Left ventricle myocardium superior (tissue), 1 donor: ENCODE data around the gene CHRNB4. TPM values are rescaled to one million over a fixed set of nuclear protein-coding genes. Genes with fewer than 3 reads are reported as not detected.
A peak's percentile ranks its signal among the peaks of the same experiment; 100 is the strongest.

Experiments used
- ATAC-seq: fragments of 200-7000 bp; cut with Tn5 transposase; one replicate; pipeline ENCODE4 v1.9.1; 2020; ENCODE audit warnings: mild to moderate bottlenecking, moderate library complexity
- DNase-seq: peaks from one replicate; pipeline ENCODE4 v3.0.0-alpha.2; 2020
- intact Hi-C: fragments of 100-400 bp; cut with micrococcal nuclease; formaldehyde crosslinking; loops from one replicate; pipeline ENCODE4 v1.11.0; 2022
- total RNA-seq: library from RNA; stranded (reverse); fragmentation: NEBNext Ultra II Directional; extraction: Animal tissue kit (Norgen Biotek cat#: 25700); gene quantifications from one replicate; pipeline ENCODE4 v1.2.1, GENCODE V29; 2021
- donor health status: DM: no; HTN: yes; CAD: no; lungs with severe emphysema.

CHRNB4 gene
- total RNA-seq, 1 donor from 2014 or later, result not detected

- DNase-seq (no peak), ATAC-seq (no peak)
- intact Hi-C loops, result no loop called here
These were observed 31.4 kb upstream of the CHRNB4 start for GRCh38 chr15:78672285-78673014.

- ATAC-seq, result peak; percentile 22
- intact Hi-C loops, result no loop called here
- no peak for DNase-seq
These were observed 30.7 kb upstream of the CHRNB4 start for GRCh38 chr15:78671626-78672211.

- DNase-seq, result no peak
- intact Hi-C loops, result no loop called here
- ATAC-seq, result no peak
These were observed 28.0 kb upstream of the CHRNB4 start for GRCh38 chr15:78668987-78669386.

GRCh38 chr15:78667578-78668236 is 26.7 kb upstream of the CHRNB4 start:
- ATAC-seq, result peak; percentile 71
- no peak for DNase-seq
- intact Hi-C loops, result no loop called here

GRCh38 chr15:78666010-78666409 is 25.0 kb upstream of the CHRNB4 start:
- intact Hi-C loops, result no loop called here
- no peak for DNase-seq
- no peak for ATAC-seq

- DNase-seq (no peak), ATAC-seq (no peak)
- intact Hi-C loops, result no loop called here
These were observed 22.7 kb upstream of the CHRNB4 start for GRCh38 chr15:78663703-78664102.

- ATAC-seq (no peak), DNase-seq (no peak)
- intact Hi-C loops, result no loop called here
These were observed 21.0 kb upstream of the CHRNB4 start for GRCh38 chr15:78662028-78662427.

GRCh38 chr15:78661001-78661400 is 20.0 kb upstream of the CHRNB4 start:
- no peak for ATAC-seq
- intact Hi-C loops, result no loop called here
- no peak for DNase-seq

GRCh38 chr15:78660584-78660983 is 19.6 kb upstream of the CHRNB4 start:
- intact Hi-C loops, result no loop called here
- DNase-seq, result no peak
- no peak for ATAC-seq

GRCh38 chr15:78658823-78659222 is 17.8 kb upstream of the CHRNB4 start:
- intact Hi-C loops, result no loop called here
- no peak for ATAC-seq
- DNase-seq, result no peak

- intact Hi-C loops, result no loop called here
- ATAC-seq (no peak), DNase-seq (no peak)
These were observed 13.3 kb upstream of the CHRNB4 start for GRCh38 chr15:78654272-78654671.

GRCh38 chr15:78651930-78652615 is 11.1 kb upstream of the CHRNB4 start:
- intact Hi-C loops, result no loop called here
- DNase-seq, result no peak
- ATAC-seq, result no peak

- intact Hi-C loops, result no loop called here
- no peak for DNase-seq
- ATAC-seq, result no peak
These were observed 10.0 kb upstream of the CHRNB4 start for GRCh38 chr15:78651007-78651406.

- DNase-seq, result peak; percentile 38
- intact Hi-C loops, result no loop called here
- peak; percentile 82 for ATAC-seq
These were observed 9.0 kb upstream of the CHRNB4 start for GRCh38 chr15:78650022-78650421.

- ATAC-seq (peak; percentile 39), DNase-seq (no peak)
- intact Hi-C loops, result loop anchor here (10.0 kb wide), 1 partner anchor 50 kb away; no protein-coding TSS in a partner anchor
These were observed 4.0 kb upstream of the CHRNB4 start for GRCh38 chr15:78645009-78645408.

- ATAC-seq (peak; percentile 26), DNase-seq (no peak)
- intact Hi-C loops, result loop anchor here (10.0 kb wide), 1 partner anchor 52 kb away; no protein-coding TSS in a partner anchor
These were observed 1.3 kb upstream of the CHRNB4 start for GRCh38 chr15:78642331-78642730.

- intact Hi-C loops, result loop anchor here (10.0 kb wide), 1 partner anchor 53 kb away; no protein-coding TSS in a partner anchor
- ATAC-seq, result no peak
- DNase-seq, result no peak
These were observed 802 bp upstream of the CHRNB4 start for GRCh38 chr15:78641749-78642275.

- intact Hi-C loops, result loop anchor here (10.0 kb wide), 1 partner anchor 54 kb away; no protein-coding TSS in a partner anchor
- DNase-seq (no peak), ATAC-seq (peak; percentile 43)
These were observed 396 bp downstream of the CHRNB4 start for GRCh38 chr15:78640527-78641101.

- ATAC-seq (peak; percentile 63), DNase-seq (no peak)
- intact Hi-C loops, result no loop called here
These were observed 2.2 kb downstream of the CHRNB4 start for GRCh38 chr15:78638658-78639314.
